ENCODE measurements around the gene KMT2C.

DNA sequence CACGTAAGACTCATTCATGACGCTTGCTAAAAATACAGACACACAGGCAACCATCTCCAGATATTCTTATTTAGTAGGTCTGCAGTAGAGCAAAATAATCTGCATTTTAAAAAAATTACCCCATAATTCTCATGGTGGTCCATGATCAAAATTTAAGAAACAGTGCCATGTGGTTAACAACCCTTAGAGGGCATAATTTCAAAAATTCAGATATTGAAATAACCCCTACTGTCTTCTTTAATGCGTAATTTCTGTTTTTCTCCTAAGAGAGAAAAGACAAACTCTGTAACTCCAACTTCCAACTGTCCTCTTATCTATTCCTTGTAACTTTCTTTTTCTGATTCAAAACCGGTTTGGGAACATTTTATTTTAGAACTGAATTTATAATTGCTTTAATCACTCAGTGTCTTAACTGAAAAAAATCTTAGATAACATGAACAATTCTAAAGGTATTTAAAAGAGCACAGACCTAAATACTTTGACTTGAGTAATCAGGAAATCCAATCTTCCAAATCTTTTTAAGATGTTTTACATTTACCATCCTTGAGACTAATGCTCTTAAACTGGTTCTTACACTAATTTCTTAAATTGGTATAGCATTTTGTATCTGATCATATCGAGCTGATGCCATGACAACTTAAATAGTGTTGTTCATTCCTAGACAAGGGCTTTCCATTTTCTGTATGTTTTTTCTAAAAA, 262.3 kb downstream of the KMT2C start:
- TF ChIP-seq, protein P1, sequence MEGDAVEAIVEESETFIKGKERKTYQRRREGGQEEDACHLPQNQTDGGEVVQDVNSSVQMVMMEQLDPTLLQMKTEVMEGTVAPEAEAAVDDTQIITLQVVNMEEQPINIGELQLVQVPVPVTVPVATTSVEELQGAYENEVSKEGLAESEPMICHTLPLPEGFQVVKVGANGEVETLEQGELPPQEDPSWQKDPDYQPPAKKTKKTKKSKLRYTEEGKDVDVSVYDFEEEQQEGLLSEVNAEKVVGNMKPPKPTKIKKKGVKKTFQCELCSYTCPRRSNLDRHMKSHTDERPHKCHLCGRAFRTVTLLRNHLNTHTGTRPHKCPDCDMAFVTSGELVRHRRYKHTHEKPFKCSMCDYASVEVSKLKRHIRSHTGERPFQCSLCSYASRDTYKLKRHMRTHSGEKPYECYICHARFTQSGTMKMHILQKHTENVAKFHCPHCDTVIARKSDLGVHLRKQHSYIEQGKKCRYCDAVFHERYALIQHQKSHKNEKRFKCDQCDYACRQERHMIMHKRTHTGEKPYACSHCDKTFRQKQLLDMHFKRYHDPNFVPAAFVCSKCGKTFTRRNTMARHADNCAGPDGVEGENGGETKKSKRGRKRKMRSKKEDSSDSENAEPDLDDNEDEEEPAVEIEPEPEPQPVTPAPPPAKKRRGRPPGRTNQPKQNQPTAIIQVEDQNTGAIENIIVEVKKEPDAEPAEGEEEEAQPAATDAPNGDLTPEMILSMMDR (IDR thresholded peaks at IDR 0.05; ENCODE audit: poor library complexity, severe bottlenecking), result no peak
- TF ChIP-seq RAD21 (conservative IDR thresholded peaks at IDR 0.05), result no peak
- TF ChIP-seq, protein P2, sequence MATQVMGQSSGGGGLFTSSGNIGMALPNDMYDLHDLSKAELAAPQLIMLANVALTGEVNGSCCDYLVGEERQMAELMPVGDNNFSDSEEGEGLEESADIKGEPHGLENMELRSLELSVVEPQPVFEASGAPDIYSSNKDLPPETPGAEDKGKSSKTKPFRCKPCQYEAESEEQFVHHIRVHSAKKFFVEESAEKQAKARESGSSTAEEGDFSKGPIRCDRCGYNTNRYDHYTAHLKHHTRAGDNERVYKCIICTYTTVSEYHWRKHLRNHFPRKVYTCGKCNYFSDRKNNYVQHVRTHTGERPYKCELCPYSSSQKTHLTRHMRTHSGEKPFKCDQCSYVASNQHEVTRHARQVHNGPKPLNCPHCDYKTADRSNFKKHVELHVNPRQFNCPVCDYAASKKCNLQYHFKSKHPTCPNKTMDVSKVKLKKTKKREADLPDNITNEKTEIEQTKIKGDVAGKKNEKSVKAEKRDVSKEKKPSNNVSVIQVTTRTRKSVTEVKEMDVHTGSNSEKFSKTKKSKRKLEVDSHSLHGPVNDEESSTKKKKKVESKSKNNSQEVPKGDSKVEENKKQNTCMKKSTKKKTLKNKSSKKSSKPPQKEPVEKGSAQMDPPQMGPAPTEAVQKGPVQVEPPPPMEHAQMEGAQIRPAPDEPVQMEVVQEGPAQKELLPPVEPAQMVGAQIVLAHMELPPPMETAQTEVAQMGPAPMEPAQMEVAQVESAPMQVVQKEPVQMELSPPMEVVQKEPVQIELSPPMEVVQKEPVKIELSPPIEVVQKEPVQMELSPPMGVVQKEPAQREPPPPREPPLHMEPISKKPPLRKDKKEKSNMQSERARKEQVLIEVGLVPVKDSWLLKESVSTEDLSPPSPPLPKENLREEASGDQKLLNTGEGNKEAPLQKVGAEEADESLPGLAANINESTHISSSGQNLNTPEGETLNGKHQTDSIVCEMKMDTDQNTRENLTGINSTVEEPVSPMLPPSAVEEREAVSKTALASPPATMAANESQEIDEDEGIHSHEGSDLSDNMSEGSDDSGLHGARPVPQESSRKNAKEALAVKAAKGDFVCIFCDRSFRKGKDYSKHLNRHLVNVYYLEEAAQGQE (IDR thresholded peaks at IDR 0.05; ENCODE audit: borderline replicate concordance), result no peak
- TF ChIP-seq TAF1 (IDR thresholded peaks at IDR 0.05; ENCODE audit: low read depth), result no peak
- no peak for TF ChIP-seq SMC3 (conservative IDR thresholded peaks at IDR 0.05; ENCODE audit: poor library complexity)
- no peak for TF ChIP-seq EP300 (conservative IDR thresholded peaks at IDR 0.05; ENCODE audit: poor library complexity, severe bottlenecking)
- no peak for TF ChIP-seq EZH2 (IDR thresholded peaks at IDR 0.05; ENCODE audit: borderline replicate concordance, insufficient read depth, low read length, poor library complexity, severe bottlenecking)
